Esophagus muscularis mucosa (tissue), 4 donors: Measurements from ENCODE around the gene FEV. TPM values are rescaled to one million over a fixed set of nuclear protein-coding genes. Genes with fewer than 3 reads are reported as not detected.
A peak's percentile ranks its signal among the peaks of the same experiment; 100 is the strongest.

ENCODE experiments used
- DNase-seq: peaks from one replicate; pipeline ENCODE4 v3.0.0-alpha.2; 2017; ENCODE audit errors: extremely low spot score
- H3K27ac ChIP-seq, 4 donors: fragments of 200-600 bp; sonication (generic); replicated peaks in 1 of 4; 1 replicate in 3 of 4; 2 replicates in 1 of 4; pipeline ENCODE4 v1.5.1; 2016 to 2019; ENCODE audit warnings: mild to moderate bottlenecking in 1 of 4
- H3K27me3 ChIP-seq, 4 donors: fragments of 200-600 bp; sonication (generic); one replicate each; pipeline versions ENCODE4 v1.5.1 to v1.6.0; 2016 to 2019
- H3K36me3 ChIP-seq, 4 donors: fragments of 200-600 bp; sonication (generic); one replicate each; pipeline ENCODE4 v1.5.1; 2016 to 2019
- H3K4me1 ChIP-seq, 4 donors: fragments of 200-600 bp; sonication (generic); one replicate each; pipeline ENCODE4 v1.5.1; 2016 to 2019
- H3K4me3 ChIP-seq, 4 donors: fragments of 200-600 bp; sonication (generic); 1 replicate in 2 of 4; 2 replicates in 2 of 4; pipeline ENCODE4 v1.5.1; 2016 to 2019; ENCODE audit warnings: mild to moderate bottlenecking in 4 of 4, moderate library complexity in 1 of 4
- H3K9me3 ChIP-seq, 4 donors: fragments of 200-600 bp; sonication (generic); 1 replicate in 3 of 4; 2 replicates in 1 of 4; pipeline ENCODE4 v1.5.1; 2016 to 2019
- EP300 ChIP-seq: sonication (generic); formaldehyde crosslinking; IDR thresholded peaks from one replicate; pipeline ENCODE4 v1.6.1; 2017; ENCODE audit warnings: antibody characterized with exemption
- POLR2A ChIP-seq: fragments of 450-650 bp; IDR thresholded peaks from one replicate; pipeline ENCODE4 v1.6.1; 2017; ENCODE audit warnings: antibody characterized with exemption, moderate library complexity, mild to moderate bottlenecking, low read depth
- POLR2AphosphoS5 ChIP-seq, 2 donors: sonication (generic); formaldehyde crosslinking; IDR thresholded peaks; one replicate each; pipeline ENCODE4 v1.6.1; 2017; ENCODE audit warnings: antibody characterized with exemption in 2 of 2
- WGBS: methylation state at CpG from one replicate; pipeline ENCODE4 v1.1.5; 2018; 5-methylcytosine and 5-hydroxymethylcytosine counted together
- intact Hi-C: fragments of 100-400 bp; cut with DNase I; formaldehyde crosslinking; loops from one replicate; pipeline ENCODE4 v1.15.1; 2023
- total RNA-seq, 4 donors: library from RNA; depleted of rRNA; stranded (reverse); fragments of >200 nt; gene quantifications; one replicate each; pipeline versions ENCODE4 v1.1.0 to v1.2.1, GENCODE V29; 2016
- TF ChIP-seq, protein P1 (sequence below), 3 experiments: fragments of 200-600 bp in 2 of 3; fragments of 450-650 bp in 1 of 3; sonication (generic) in 2 of 3; IDR thresholded peaks; one replicate each; pipeline ENCODE4 v1.5.1; 2017 to 2019; ENCODE audit warnings: antibody characterized with exemption in 3 of 3, mild to moderate bottlenecking in 2 of 3, moderate library complexity in 1 of 3

Gene FEV
- total RNA-seq, 4 donors from 2014 or later, result not detected

DNA sequence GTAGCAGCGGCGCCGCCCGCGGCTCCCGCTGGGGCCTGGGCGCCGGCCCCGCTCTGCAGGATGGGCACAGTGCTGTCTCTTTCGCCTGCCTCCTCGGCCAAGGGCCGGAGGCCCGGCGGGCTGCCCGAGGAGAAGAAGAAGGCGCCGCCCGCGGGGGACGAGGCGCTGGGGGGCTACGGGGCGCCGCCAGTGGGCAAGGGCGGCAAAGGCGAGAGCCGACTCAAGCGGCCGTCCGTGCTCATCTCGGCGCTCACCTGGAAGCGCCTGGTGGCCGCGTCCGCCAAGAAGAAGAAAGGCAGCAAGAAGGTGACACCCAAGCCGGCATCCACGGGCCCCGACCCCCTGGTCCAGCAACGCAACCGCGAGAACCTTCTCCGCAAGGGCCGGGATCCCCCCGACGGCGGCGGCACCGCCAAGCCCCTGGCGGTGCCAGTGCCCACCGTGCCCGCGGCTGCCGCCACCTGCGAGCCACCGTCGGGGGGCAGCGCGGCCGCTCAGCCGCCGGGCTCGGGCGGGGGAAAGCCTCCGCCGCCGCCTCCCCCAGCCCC is 25.1 kb downstream of the FEV start:
- H3K9me3 ChIP-seq, result no peaks in the 10 kb centered on the region
- DNase-seq, result no peak
- intact Hi-C loops, result no loop called here
- peak overlapping the region; percentile 44 to 54 (median 48) for H3K4me3 ChIP-seq
- H3K27me3 ChIP-seq, result peaks cover 0 to 98% (median 56%) of the 10 kb centered on the region in 4 donors
- 8% methylated on average over 12 of the region's 67 CpGs for WGBS
- H3K4me1 ChIP-seq, result peaks cover 0 to 46% (median 33%) of the 10 kb centered on the region in 4 donors
- no peak for TF ChIP-seq EP300
- TF ChIP-seq, protein P1, sequence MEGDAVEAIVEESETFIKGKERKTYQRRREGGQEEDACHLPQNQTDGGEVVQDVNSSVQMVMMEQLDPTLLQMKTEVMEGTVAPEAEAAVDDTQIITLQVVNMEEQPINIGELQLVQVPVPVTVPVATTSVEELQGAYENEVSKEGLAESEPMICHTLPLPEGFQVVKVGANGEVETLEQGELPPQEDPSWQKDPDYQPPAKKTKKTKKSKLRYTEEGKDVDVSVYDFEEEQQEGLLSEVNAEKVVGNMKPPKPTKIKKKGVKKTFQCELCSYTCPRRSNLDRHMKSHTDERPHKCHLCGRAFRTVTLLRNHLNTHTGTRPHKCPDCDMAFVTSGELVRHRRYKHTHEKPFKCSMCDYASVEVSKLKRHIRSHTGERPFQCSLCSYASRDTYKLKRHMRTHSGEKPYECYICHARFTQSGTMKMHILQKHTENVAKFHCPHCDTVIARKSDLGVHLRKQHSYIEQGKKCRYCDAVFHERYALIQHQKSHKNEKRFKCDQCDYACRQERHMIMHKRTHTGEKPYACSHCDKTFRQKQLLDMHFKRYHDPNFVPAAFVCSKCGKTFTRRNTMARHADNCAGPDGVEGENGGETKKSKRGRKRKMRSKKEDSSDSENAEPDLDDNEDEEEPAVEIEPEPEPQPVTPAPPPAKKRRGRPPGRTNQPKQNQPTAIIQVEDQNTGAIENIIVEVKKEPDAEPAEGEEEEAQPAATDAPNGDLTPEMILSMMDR (IDR thresholded peaks at IDR 0.05), result no peak
- no peak for TF ChIP-seq POLR2A
- no peak for TF ChIP-seq POLR2AphosphoS5 (IDR thresholded peaks at IDR 0.05)
- no peaks in the 10 kb centered on the region for H3K36me3 ChIP-seq
- no peak overlapping the region for H3K27ac ChIP-seq

DNA sequence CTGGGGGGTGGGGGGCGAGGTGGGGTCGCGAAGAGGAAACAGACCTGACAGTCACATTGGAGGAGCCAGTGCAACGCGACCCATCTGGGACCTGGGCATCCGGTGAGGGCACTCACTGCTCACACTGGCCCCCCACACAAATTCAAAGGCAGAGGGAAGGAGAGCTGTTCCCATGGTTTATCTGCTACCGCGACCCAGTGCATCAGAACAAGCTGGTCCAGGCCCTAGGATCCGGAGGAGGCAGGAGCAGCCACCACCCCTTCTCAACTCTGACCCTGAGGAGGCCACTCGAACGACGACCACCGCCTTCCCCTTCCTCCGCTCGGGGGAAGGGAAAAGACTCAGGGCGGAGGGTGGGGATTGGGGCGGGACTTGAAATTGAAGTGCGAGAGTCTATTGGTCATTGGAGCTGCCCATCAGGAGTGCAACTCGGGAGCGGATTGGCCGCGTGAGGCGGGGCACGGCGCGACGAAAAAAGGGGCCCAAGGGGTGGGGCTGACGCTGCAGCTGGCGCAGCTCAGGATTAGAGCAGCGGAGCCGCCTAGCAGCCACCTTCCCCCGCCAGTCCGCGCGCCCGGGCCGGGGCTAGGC is 25.7 kb downstream of the FEV start, which contains the start of gene CDK5R2:
Gene CDK5R2, plus strand, starts transcription at position 526 of the 591 bp plus-strand sequence. CDS start 155 bp downstream, outside the sequence.
- 0% methylated on average over 13 of the region's 37 CpGs for WGBS
- intact Hi-C loops, result no loop called here
- H3K27me3 ChIP-seq, result peaks cover 0 to 98% (median 52%) of the 10 kb centered on the region in 4 donors

GRCh38 chr2:218958276-218958675 is 26.7 kb downstream of the FEV start:
- DNase-seq, result no peak
- intact Hi-C loops, result no loop called here
- no peak for TF ChIP-seq POLR2A
- TF ChIP-seq EP300, result no peak
- TF ChIP-seq POLR2AphosphoS5 (IDR thresholded peaks at IDR 0.05), result no peak
- TF ChIP-seq, protein P1 (IDR thresholded peaks at IDR 0.05), result no peak
- H3K36me3 ChIP-seq, result no peaks in the 10 kb centered on the region
- H3K4me3 ChIP-seq, result no peak overlapping the region
- peaks cover 0 to 98% (median 42%) of the 10 kb centered on the region in 4 donors for H3K27me3 ChIP-seq
- peaks cover 0 to 43% (median 33%) of the 10 kb centered on the region in 4 donors for H3K4me1 ChIP-seq
- 80% methylated on average over 1 of the region's 1 CpG for WGBS
- no peak overlapping the region for H3K27ac ChIP-seq
- no peaks in the 10 kb centered on the region for H3K9me3 ChIP-seq

More for the DNA sequence above, 25.7 kb downstream of the FEV start, which contains the start of gene CDK5R2:
- H3K27ac ChIP-seq, result no peak within 1 kb of the TSS
- peaks cover 0 to 46% (median 33%) of the 10 kb centered on the region in 4 donors for H3K4me1 ChIP-seq
- H3K4me3 ChIP-seq, result peak within 1 kb of the TSS; percentile 44 to 54 (median 48)
- H3K36me3 ChIP-seq, result no peaks in the 10 kb centered on the region
- TF ChIP-seq POLR2A (no peak), POLR2AphosphoS5 (IDR thresholded peaks at IDR 0.05) (no peak), EP300 (no peak)
- TF ChIP-seq, protein P1 (IDR thresholded peaks at IDR 0.05), result no peak
- no peaks in the 10 kb centered on the region for H3K9me3 ChIP-seq
- no peak for DNase-seq

DNA sequence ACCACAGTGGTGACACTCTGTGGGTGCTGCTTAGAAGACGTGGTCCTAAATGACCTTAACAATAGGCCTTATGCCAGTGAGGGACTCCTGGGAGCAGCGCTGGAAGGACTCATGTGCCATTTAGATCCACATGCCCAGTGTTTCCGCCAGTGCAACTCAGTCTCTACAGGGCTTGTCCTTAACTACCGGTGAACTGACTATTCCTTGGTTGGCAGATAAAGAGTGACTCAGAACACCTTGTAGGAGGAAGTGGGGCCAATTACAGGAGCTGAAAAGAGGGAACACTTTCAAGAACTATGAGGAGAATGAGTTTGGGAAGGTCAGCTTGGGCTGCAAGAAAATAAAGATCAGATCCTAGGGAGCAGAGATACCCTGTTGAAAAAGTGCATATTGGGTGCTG is 27.3 kb downstream of the FEV start:
- WGBS, result 80% methylated on average over 4 of the region's 4 CpGs
- no peaks in the 10 kb centered on the region for H3K36me3 ChIP-seq
- H3K27ac ChIP-seq, result no peak overlapping the region
- H3K9me3 ChIP-seq, result no peaks in the 10 kb centered on the region
- H3K4me1 ChIP-seq, result peaks cover 0 to 37% (median 27%) of the 10 kb centered on the region in 4 donors
- H3K27me3 ChIP-seq, result peaks cover 0 to 98% (median 36%) of the 10 kb centered on the region in 4 donors
- no peak for TF ChIP-seq POLR2AphosphoS5 (IDR thresholded peaks at IDR 0.05)
- no peak overlapping the region for H3K4me3 ChIP-seq
- intact Hi-C loops, result no loop called here
- DNase-seq, result no peak

GRCh38 chr2:218956039-218956438 is 28.9 kb downstream of the FEV start:
- Histone ChIP-seq H3K36me3 (no peaks in the 10 kb centered on the region), H3K4me1 (peaks cover 0 to 22% (median 20%) of the 10 kb centered on the region in 4 donors), H3K27ac (no peak overlapping the region), H3K9me3 (no peaks in the 10 kb centered on the region), H3K4me3 (no peak overlapping the region), H3K27me3 (peaks cover 0 to 97% (median 20%) of the 10 kb centered on the region in 4 donors)
- TF ChIP-seq, protein P1 (IDR thresholded peaks at IDR 0.05), result no peak
- TF ChIP-seq EP300 (no peak), POLR2A (no peak), POLR2AphosphoS5 (IDR thresholded peaks at IDR 0.05) (no peak)
- intact Hi-C loops, result no loop called here
- no peak for DNase-seq
- 55% methylated on average over 1 of the region's 1 CpG for WGBS
